PFSK-1 (cell line): ENCODE measurements around the gene EHD3.

Experiments
- POLR2AphosphoS5 ChIP-seq: IDR thresholded peaks from 2 replicates; pipeline ENCODE4 v1.6.1; 2012; ENCODE audit warnings: low read depth, mild to moderate bottlenecking, control low read depth, low read length, moderate library complexity
- SIN3A ChIP-seq: IDR thresholded peaks from 2 replicates; pipeline ENCODE4 v1.6.1; 2012; ENCODE audit warnings: mild to moderate bottlenecking, low read length, moderate library complexity, borderline replicate concordance; ENCODE audit not compliant: insufficient read depth
- TAF1 ChIP-seq: IDR thresholded peaks from 2 replicates; pipeline ENCODE4 v1.6.1; 2012; ENCODE audit warnings: low read length, control low read depth, borderline replicate concordance; ENCODE audit not compliant: insufficient read depth
- TF ChIP-seq, protein P1 (sequence below), 2 experiments: IDR thresholded peaks; 2 replicates each; pipeline versions ENCODE4 v1.6.1 to v1.8.0; 2011 to 2012; ENCODE audit warnings: low read depth in 2 of 2, low read length in 2 of 2, control low read depth in 1 of 2, inconsistent platforms in 1 of 2, mild to moderate bottlenecking in 1 of 2, moderate library complexity in 1 of 2; ENCODE audit not compliant: insufficient read depth in 1 of 2

DNA sequence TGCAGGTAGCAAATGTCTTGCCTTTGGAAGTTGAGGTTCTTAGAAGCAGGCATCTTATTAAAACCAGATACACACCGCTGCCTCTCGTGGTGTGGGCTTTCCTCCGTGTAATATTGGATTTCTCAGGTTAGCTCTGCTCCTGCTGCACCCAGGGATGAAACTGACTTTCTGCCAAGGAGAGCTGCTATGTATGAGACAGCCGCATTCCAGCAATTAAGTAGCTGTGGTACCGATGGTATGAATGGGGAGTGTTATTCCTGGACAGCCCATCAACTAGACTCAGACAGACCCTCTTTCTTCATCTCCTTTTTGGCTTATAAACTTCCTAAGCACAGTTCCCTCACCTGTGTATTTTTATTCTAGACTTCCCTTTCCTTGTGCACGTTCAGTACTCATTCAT lies 6.8 kb upstream of the EHD3 start:
- TF ChIP-seq POLR2AphosphoS5 (no peak), TAF1 (no peak), SIN3A (no peak)
- TF ChIP-seq, protein P1, sequence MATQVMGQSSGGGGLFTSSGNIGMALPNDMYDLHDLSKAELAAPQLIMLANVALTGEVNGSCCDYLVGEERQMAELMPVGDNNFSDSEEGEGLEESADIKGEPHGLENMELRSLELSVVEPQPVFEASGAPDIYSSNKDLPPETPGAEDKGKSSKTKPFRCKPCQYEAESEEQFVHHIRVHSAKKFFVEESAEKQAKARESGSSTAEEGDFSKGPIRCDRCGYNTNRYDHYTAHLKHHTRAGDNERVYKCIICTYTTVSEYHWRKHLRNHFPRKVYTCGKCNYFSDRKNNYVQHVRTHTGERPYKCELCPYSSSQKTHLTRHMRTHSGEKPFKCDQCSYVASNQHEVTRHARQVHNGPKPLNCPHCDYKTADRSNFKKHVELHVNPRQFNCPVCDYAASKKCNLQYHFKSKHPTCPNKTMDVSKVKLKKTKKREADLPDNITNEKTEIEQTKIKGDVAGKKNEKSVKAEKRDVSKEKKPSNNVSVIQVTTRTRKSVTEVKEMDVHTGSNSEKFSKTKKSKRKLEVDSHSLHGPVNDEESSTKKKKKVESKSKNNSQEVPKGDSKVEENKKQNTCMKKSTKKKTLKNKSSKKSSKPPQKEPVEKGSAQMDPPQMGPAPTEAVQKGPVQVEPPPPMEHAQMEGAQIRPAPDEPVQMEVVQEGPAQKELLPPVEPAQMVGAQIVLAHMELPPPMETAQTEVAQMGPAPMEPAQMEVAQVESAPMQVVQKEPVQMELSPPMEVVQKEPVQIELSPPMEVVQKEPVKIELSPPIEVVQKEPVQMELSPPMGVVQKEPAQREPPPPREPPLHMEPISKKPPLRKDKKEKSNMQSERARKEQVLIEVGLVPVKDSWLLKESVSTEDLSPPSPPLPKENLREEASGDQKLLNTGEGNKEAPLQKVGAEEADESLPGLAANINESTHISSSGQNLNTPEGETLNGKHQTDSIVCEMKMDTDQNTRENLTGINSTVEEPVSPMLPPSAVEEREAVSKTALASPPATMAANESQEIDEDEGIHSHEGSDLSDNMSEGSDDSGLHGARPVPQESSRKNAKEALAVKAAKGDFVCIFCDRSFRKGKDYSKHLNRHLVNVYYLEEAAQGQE (IDR thresholded peaks at IDR 0.05; ENCODE audit: insufficient read depth in 1 of 2, low read depth in 2 of 2, low read length in 2 of 2) = no peak
